Measurements from ENCODE around the gene OR2M2.

OR2M2 gene

GRCh38 chr1:248174521-248174920, at the start of gene OR2M2:
Gene OR2M2, plus strand, starts transcription at chr1:248174821. Its CDS starts 5,165 bp downstream, at chr1:248179986.
- DNase-seq (ENCODE audit: low read depth in 2 of 2, low spot score in 1 of 2): no peak

GRCh38 chr1:248127653-248128052, 47.0 kb upstream of the OR2M2 start:
- DNase-seq (ENCODE audit: low read depth in 2 of 2, low spot score in 1 of 2): no peak

- no peak for DNase-seq (ENCODE audit: low read depth in 2 of 2, low spot score in 1 of 2)
Measured at GRCh38 chr1:248136811-248137210, 37.8 kb upstream of the OR2M2 start.

GRCh38 chr1:248140846-248141245, 33.8 kb upstream of the OR2M2 start:
- no peak for DNase-seq (ENCODE audit: low read depth in 2 of 2, low spot score in 1 of 2)

GRCh38 chr1:248143311-248143710, 31.3 kb upstream of the OR2M2 start:
- DNase-seq (ENCODE audit: low read depth in 2 of 2, low spot score in 1 of 2): no peak

- DNase-seq (ENCODE audit: low read depth in 2 of 2, low spot score in 1 of 2): no peak
Measured at GRCh38 chr1:248144513-248145198, 30.0 kb upstream of the OR2M2 start, which contains the start of gene OR2M5. Gene OR2M5, plus strand, starts transcription at chr1:248145148. Its CDS starts 0 bp downstream, at chr1:248145148.

GRCh38 chr1:248152056-248152827, 22.4 kb upstream of the OR2M2 start:
- no peak for DNase-seq (ENCODE audit: low read depth in 2 of 2, low spot score in 1 of 2)

GRCh38 chr1:248155927-248156326, 18.7 kb upstream of the OR2M2 start:
- no peak for DNase-seq (ENCODE audit: low read depth in 2 of 2, low spot score in 1 of 2)

GRCh38 chr1:248158758-248159157, 15.9 kb upstream of the OR2M2 start:
- DNase-seq (ENCODE audit: low read depth in 2 of 2, low spot score in 1 of 2): no peak

- DNase-seq (ENCODE audit: low read depth in 2 of 2, low spot score in 1 of 2): no peak
Measured at GRCh38 chr1:248164031-248164430, 10.6 kb upstream of the OR2M2 start.

GRCh38 chr1:248165186-248165585, 9.4 kb upstream of the OR2M2 start:
- DNase-seq (ENCODE audit: low read depth in 2 of 2, low spot score in 1 of 2): no peak

- no peak for DNase-seq (ENCODE audit: low read depth in 2 of 2, low spot score in 1 of 2)
Measured at GRCh38 chr1:248183996-248184395, 9.4 kb downstream of the OR2M2 start.

- no peak for DNase-seq (ENCODE audit: low read depth in 2 of 2, low spot score in 1 of 2)
Measured at GRCh38 chr1:248187363-248187762, 12.7 kb downstream of the OR2M2 start.

- DNase-seq (ENCODE audit: low read depth in 2 of 2, low spot score in 1 of 2): no peak
Measured at GRCh38 chr1:248189026-248189425, 14.4 kb downstream of the OR2M2 start.

- no peak for DNase-seq (ENCODE audit: low read depth in 2 of 2, low spot score in 1 of 2)
Measured at GRCh38 chr1:248194117-248194516, 19.5 kb downstream of the OR2M2 start.

GRCh38 chr1:248196965-248197364, 22.3 kb downstream of the OR2M2 start, which contains the start of gene OR2M3:
Gene OR2M3, plus strand, starts transcription at chr1:248197265. Its CDS starts 5,803 bp downstream, at chr1:248203068.
- no peak for DNase-seq (ENCODE audit: low read depth in 2 of 2, low spot score in 1 of 2)

GRCh38 chr1:248215880-248216279, 41.3 kb downstream of the OR2M2 start:
- DNase-seq (ENCODE audit: low read depth in 2 of 2, low spot score in 1 of 2): no peak

GRCh38 chr1:248225537-248225936, 50.9 kb downstream of the OR2M2 start:
- DNase-seq (ENCODE audit: low read depth in 2 of 2, low spot score in 1 of 2): no peak

- no peak for DNase-seq (ENCODE audit: low read depth in 2 of 2, low spot score in 1 of 2)
Measured at GRCh38 chr1:248229360-248229908, 54.8 kb downstream of the OR2M2 start.

All from stimulated activated CD8-positive, alpha-beta memory T cell treated with anti-CD3 and anti-CD28 coated beads, Interleukin-4, amount 100 ng/mL, for 1 hour (primary cell).